ENCODE results near the gene DCAF10.
A peak's percentile ranks its signal among the peaks of the same experiment; 100 is the strongest.
"Not testable (repeated sequence)": the region's sequence is repeated elsewhere in the genome, so short reads cannot be mapped to it uniquely, and the experiment has no call there.

Gene DCAF10

DNA sequence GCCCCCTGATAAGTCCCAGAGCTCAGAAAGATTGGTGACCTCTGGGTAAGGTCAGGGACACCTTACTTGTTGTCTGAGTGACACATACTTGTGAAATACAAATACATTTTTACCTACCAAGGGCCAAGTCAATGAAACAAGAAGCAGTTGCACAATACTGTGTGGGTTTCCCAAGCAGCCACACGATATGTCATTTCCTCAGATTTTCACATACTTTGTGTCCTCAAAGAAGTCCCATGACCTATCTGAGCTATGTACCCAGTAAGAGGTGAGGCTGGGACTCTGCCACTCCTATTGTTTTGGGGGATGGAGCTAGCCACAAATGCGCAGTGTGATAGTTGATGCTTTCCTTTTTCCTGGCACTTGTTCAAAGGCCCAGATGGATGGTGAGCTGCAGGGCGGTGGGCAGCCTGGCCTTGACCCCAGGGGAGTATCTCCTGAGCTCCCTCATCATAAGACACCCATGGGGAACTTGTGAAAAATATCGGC is 108.1 kb downstream of the DCAF10 start:
- DNase-seq (ENCODE audit: low read depth, low spot score), result no peak

DNA sequence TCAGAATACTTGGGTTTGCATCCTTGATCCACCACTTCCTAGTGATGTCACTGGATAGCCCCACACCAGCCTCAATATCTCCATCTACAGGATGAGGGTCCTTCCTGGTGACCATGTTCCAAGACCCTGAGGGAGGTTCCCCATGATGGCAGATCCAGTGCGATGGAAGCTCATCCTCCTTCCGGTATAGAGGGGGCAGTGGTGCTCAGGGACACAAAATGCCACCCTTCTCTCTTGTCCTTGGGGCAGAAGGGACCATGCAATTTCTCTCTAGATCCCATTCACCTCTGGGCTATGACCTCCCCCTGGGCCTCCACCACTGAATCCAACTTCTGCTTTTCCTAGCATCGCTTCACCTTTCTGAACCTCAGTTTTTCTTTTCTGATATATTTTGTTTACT is 108.7 kb downstream of the DCAF10 start:
- DNase-seq (ENCODE audit: low read depth, low spot score), result no peak

- DNase-seq (ENCODE audit: low read depth, low spot score), result not testable (repeated sequence)
Observed at GRCh38 chr9:37909836-37910235, 109.2 kb downstream of the DCAF10 start.

- DNase-seq (ENCODE audit: low read depth, low spot score), result no peak
Observed at GRCh38 chr9:37910271-37910670, 109.7 kb downstream of the DCAF10 start.

GRCh38 chr9:37911271-37911681 is 110.7 kb downstream of the DCAF10 start:
- no peak for DNase-seq (ENCODE audit: low read depth, low spot score)

DNA sequence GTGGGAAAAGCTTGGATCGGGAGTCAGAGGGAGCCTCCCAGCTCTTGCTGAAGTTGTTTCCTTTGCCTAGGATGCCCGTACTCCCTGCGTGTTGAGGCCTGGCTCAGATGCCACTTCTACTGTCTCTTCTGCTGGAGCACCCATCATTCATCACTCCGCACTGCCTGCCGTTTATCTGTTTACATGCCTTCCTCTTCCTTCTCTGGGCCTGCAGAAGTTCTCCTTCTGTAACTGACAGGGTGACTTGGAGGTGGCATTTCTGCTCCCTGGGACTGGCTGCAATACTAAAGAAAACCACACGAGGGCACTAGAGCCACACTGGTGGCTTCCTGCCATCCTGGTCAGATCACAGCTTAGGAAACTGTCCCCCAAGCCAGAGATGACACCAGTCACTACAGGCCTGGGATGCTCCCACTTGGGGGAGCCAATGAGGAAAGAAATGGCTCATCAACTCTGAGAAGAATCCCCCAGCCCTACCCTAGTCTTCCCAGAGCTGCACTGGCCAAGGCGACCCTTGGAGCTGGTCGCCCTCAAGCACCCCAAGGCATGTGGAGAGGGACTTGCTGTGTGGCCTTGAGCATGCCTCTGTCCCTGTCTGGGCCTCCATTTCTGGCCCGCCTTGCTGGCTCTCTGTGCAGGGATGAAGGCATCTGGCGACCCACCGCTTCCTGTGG is 113.0 kb downstream of the DCAF10 start:
- peak; percentile 64 for DNase-seq (ENCODE audit: low read depth, low spot score)

- DNase-seq (ENCODE audit: low read depth, low spot score), result no peak
Observed at GRCh38 chr9:37914154-37914551, 113.6 kb downstream of the DCAF10 start.

DNA sequence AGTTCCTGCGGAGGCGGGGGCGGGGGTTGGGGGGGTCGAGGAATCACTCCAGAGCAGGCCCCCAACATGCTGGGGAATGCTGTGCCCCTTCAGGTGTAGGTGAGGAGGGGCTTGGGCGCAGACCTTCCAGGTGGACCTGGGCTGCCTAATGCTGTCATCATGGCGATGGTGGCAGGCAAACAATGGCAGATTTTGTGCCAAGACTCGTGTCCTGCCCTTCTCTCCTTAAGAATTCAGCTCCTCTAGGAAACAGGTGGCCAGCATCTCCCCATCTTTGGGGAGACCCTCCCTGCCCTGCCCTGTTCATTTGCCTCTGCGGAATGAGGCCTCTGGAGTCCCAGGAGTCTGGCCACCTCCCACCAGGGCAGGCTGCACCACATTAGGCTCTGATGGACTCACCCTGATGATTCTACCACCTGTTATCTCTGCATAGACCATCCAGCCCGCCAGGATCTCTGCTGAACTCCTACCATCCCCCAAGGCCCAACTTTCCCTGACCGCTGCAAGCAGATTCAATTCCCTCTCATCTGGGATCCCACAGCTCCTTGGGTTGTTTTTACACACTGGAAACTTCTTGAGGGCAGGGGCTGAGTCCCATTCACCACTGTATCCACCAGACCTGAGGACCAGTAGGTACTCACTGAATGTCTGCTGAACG is 114.2 kb downstream of the DCAF10 start:
- DNase-seq (ENCODE audit: low read depth, low spot score), result no peak

- DNase-seq (ENCODE audit: low read depth, low spot score), result no peak
Observed at GRCh38 chr9:37915911-37916470, 115.4 kb downstream of the DCAF10 start.

DNA sequence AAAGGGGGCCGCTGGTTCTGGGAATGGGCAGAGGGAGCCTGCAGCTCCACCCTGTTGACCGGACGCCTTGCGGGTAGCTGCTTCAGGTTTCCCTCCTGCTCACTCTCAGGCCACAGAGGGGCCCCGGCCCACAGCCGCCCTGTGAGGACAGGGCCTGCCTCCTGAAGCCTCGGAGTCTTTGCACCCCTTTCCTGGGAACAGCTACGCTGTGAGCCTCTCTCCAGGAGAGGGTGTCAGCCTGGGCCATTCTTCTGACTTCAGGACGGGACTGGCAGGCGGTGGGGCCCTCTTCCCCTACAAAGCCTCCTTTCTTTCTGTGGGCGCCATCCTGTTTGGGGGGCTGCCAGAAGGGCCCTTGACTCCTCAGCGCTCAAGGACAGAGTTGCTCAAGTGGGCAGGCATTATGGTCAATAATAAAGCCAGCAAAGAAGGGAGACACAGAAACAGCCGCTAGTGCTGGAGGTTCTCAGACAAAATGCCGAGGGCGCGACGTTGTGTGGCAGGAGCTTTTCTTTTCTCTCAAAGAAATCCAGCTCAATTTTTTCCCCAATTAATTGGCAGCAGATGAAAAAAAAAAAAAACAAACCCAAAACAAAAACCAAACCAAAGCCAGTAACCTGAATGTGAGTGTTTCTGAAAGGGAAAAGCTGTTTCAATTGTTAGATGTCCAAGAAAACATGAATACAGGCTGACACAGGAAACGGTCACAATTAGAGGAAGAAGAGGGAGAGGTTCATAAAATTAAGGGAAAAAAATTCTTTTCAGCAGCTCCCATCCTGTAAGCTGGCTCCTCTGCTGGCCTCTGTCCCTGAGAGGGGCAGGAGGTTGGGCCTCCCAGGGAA is 116.1 kb downstream of the DCAF10 start:
- no peak for DNase-seq (ENCODE audit: low read depth, low spot score)

Data from activated CD4-positive, CD25-positive, alpha-beta regulatory T cell treated with anti-CD3 and anti-CD28 coated beads, Interleukin-2, amount 50 U/mL, for 16 hours (primary cell).